Mammary epithelial cell (primary cell): ENCODE results near the gene MBNL3.

Source experiments
- CTCF ChIP-seq, 2 donors: IDR thresholded peaks in 1 of 2; conservative IDR thresholded peaks in 1 of 2; 2 replicates each; pipeline ENCODE4 v1.5.1; 2011 to 2012; ENCODE audit warnings: inconsistent platforms in 2 of 2, low read length in 2 of 2, mild to moderate bottlenecking in 2 of 2, control low read depth in 1 of 2, low read depth in 1 of 2; ENCODE audit not compliant: insufficient read depth in 1 of 2; ENCODE audit errors: extremely low read depth in 1 of 2
- EZH2 ChIP-seq: IDR thresholded peaks from 2 replicates; pipeline ENCODE4 v1.6.1; 2012; ENCODE audit warnings: low read length, inconsistent platforms, borderline replicate concordance

GRCh38 chrX:132505116-132505515 is 16.3 kb upstream of the MBNL3 start:
- TF ChIP-seq CTCF (conservative IDR thresholded peaks at IDR 0.05 in 1 of 2, IDR thresholded peaks at IDR 0.05 in 1 of 2; ENCODE audit: extremely low read depth in 1 of 2, insufficient read depth in 1 of 2, low read depth in 1 of 2, low read length in 2 of 2) (no peak), EZH2 (no peak)
